Measurements from ENCODE around the gene BCL2L2.

DNA sequence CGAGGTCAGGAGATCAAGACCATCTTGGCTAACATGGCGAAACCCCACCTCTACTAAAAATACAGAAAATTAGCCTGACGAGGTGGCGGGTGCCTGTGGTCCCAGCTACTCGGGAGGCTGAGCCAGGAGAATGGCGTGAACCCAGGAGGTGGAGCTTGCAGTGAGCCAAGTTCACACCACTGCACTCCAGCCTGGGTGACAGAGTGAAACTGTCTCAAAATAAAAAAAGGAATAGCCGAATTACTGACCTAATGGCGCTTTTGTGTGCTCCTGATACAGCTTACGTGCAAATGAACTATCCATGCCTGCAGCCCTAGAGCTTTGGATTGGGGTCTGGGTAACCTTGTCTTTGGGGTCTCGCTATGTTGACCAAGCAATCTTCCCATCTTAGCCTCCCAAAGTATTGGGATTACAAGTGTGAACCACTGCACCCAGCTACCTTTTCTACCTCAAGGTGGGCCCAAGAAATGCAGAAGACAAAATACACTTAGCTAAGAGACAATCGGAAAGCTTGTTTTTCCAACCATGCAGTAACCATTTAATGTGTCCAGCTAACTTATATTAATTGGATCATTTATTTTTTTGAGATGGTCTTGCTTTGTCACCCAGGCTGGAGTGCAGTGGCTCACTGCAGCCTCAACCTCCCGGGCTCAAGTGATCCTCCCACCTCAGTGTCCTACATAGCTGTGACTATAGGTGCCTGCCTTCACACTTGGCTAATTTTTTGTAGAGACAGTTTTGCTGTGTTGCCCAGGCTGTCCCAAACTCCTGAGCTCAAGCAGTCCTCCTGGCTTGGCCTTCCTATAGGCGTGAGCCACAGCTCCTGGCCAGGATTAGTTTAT, 20.1 kb downstream of the BCL2L2 start:
- TF ChIP-seq, protein P1, sequence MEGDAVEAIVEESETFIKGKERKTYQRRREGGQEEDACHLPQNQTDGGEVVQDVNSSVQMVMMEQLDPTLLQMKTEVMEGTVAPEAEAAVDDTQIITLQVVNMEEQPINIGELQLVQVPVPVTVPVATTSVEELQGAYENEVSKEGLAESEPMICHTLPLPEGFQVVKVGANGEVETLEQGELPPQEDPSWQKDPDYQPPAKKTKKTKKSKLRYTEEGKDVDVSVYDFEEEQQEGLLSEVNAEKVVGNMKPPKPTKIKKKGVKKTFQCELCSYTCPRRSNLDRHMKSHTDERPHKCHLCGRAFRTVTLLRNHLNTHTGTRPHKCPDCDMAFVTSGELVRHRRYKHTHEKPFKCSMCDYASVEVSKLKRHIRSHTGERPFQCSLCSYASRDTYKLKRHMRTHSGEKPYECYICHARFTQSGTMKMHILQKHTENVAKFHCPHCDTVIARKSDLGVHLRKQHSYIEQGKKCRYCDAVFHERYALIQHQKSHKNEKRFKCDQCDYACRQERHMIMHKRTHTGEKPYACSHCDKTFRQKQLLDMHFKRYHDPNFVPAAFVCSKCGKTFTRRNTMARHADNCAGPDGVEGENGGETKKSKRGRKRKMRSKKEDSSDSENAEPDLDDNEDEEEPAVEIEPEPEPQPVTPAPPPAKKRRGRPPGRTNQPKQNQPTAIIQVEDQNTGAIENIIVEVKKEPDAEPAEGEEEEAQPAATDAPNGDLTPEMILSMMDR (IDR thresholded peaks at IDR 0.05): no peak
- TF ChIP-seq POLR2A (IDR thresholded peaks at IDR 0.05): no peak
